Muscle of back (tissue), 10 donors: ENCODE measurements around the gene TLN1. TPM values are rescaled to one million over a fixed set of nuclear protein-coding genes. Genes with fewer than 3 reads are reported as not detected.

Experiments used
- polyA plus RNA-seq, 10 donors: library from polyadenylated mRNA; unstranded; fragments of 120-200 nt; gene quantifications; one replicate each; pipeline ENCODE4 v1.2.1, GENCODE V29; 2013; ENCODE audit not compliant: insufficient read length in 10 of 10

Gene TLN1
- polyA plus RNA-seq, 10 donors: 96.0 to 136 (median 108) TPM

Other genes with a start within 250 kb of the TLN1 start
- 10 to 100 TPM; 42.8 to 61.2 (median 54.5) TPM for gene RUSC2, start 242.1 kb downstream of the TLN1 start, polyA plus RNA-seq
- 10 to 100 TPM; 30.3 to 41.7 (median 33.7) TPM for gene TESK1, start 126.9 kb downstream of the TLN1 start, polyA plus RNA-seq
- gene CD72, start 113.8 kb downstream of the TLN1 start, polyA plus RNA-seq: 1 to 10 TPM; 1.1 to 3.1 (median 1.7) TPM
- gene SIT1, start 81.3 kb downstream of the TLN1 start, polyA plus RNA-seq: 1 to 10 TPM in 1 of 10 donors, under 1 TPM in 5, not detected in 4; 0.15 to 2.5 (median 0.33) TPM
- gene RMRP, start 74.2 kb downstream of the TLN1 start, polyA plus RNA-seq: 1 to 10 TPM in 1 of 10 donors, not detected in 9; 7.1 TPM
- 10 to 100 TPM; 13.8 to 23.0 (median 17.6) TPM for gene CCDC107, start 73.9 kb downstream of the TLN1 start, polyA plus RNA-seq
- gene ARHGEF39, start 67.0 kb downstream of the TLN1 start, polyA plus RNA-seq: 1 to 10 TPM; 2.6 to 6.7 (median 5.2) TPM
- gene CA9, start 58.3 kb downstream of the TLN1 start, polyA plus RNA-seq: 1 to 10 TPM in 1 of 10 donors, under 1 TPM in 8, not detected in 1; 0.42 to 1.6 (median 0.82) TPM
- 1,000 to 10,000 TPM; 4,673 to 8,611 (median 7,912) TPM for gene TPM2, start 42.3 kb downstream of the TLN1 start, polyA plus RNA-seq
- gene CREB3, start 471 bp upstream of the TLN1 start, polyA plus RNA-seq: 10 to 100 TPM; 20.9 to 29.3 (median 25.4) TPM
- 10 to 100 TPM; 41.8 to 88.0 (median 62.3) TPM for gene GBA2, start 17.0 kb upstream of the TLN1 start, polyA plus RNA-seq
- 10 to 100 TPM; 16.9 to 20.5 (median 19.3) TPM for gene RGP1, start 17.1 kb upstream of the TLN1 start, polyA plus RNA-seq
- 1 to 10 TPM in 3 of 10 donors, not detected in 7; 1.3 to 1.6 (median 1.4) TPM for gene MSMP, start 22.1 kb upstream of the TLN1 start, polyA plus RNA-seq
- gene NPR2, start 59.4 kb upstream of the TLN1 start, polyA plus RNA-seq: 10 to 100 TPM; 21.0 to 31.5 (median 25.8) TPM
- 1 to 10 TPM; 1.1 to 3.5 (median 1.8) TPM for gene SPAG8, start 80.1 kb upstream of the TLN1 start, polyA plus RNA-seq
- 10 to 100 TPM; 23.9 to 33.1 (median 30.3) TPM for gene HINT2, start 82.8 kb upstream of the TLN1 start, polyA plus RNA-seq
- gene FAM221B, start 96.5 kb upstream of the TLN1 start, polyA plus RNA-seq: under 1 TPM in 8 of 10 donors, not detected in 2; 0.08 to 0.52 (median 0.21) TPM
- 10 to 100 TPM; 14.0 to 21.2 (median 18.4) TPM for gene TMEM8B, start 97.0 kb upstream of the TLN1 start, polyA plus RNA-seq
- gene OR13J1, start 138.2 kb upstream of the TLN1 start, polyA plus RNA-seq: under 1 TPM in 1 of 10 donors, not detected in 9; 0.12 TPM
- gene HRCT1, start 174.0 kb upstream of the TLN1 start, polyA plus RNA-seq: 1 to 10 TPM in 8 of 10 donors, under 1 TPM in 2; 0.74 to 2.6 (median 1.7) TPM
- gene SPAAR, start 177.3 kb upstream of the TLN1 start, polyA plus RNA-seq: 1 to 10 TPM; 1.0 to 2.9 (median 1.7) TPM
- gene OR2S2, start 226.0 kb upstream of the TLN1 start, polyA plus RNA-seq: under 1 TPM in 3 of 10 donors, not detected in 7; 0.24 to 0.31 (median 0.27) TPM